D341Med (cell line): Measurements from ENCODE around the gene NTF3.

Source experiments
- DNase-seq: peaks from one replicate; pipeline ENCODE4 v3.0.0; 2012; ENCODE audit warnings: low spot score

Gene NTF3

GRCh38 chr12:5433081-5433844 is 1.4 kb downstream of the NTF3 start:
- peak; percentile 57 for DNase-seq

GRCh38 chr12:5433845-5434646 is 2.1 kb downstream of the NTF3 start:
- no peak for DNase-seq

- DNase-seq = no peak
Observed at GRCh38 chr12:5434647-5435560, 3.0 kb downstream of the NTF3 start.

GRCh38 chr12:5437182-5437583 is 5.3 kb downstream of the NTF3 start:
- DNase-seq = no peak

GRCh38 chr12:5437589-5437988 is 5.7 kb downstream of the NTF3 start:
- peak; percentile 1 for DNase-seq

- peak; percentile 1 for DNase-seq
Observed at GRCh38 chr12:5438671-5439200, 6.8 kb downstream of the NTF3 start.

- DNase-seq = no peak
Observed at GRCh38 chr12:5439371-5439771, 7.5 kb downstream of the NTF3 start.

- DNase-seq = no peak
Observed at GRCh38 chr12:5439788-5440300, 7.9 kb downstream of the NTF3 start.

- DNase-seq = no peak
Observed at GRCh38 chr12:5440978-5441377, 9.1 kb downstream of the NTF3 start.

GRCh38 chr12:5441497-5442236 is 9.8 kb downstream of the NTF3 start:
- no peak for DNase-seq

- DNase-seq = no peak
Observed at GRCh38 chr12:5442251-5443006, 10.5 kb downstream of the NTF3 start.

GRCh38 chr12:5444520-5444919 is 12.6 kb downstream of the NTF3 start:
- DNase-seq = no peak

GRCh38 chr12:5447320-5447719 is 15.4 kb downstream of the NTF3 start:
- DNase-seq = no peak

GRCh38 chr12:5451251-5451650 is 19.3 kb downstream of the NTF3 start:
- no peak for DNase-seq

- DNase-seq = no peak
Observed at GRCh38 chr12:5452569-5452968, 20.7 kb downstream of the NTF3 start.

GRCh38 chr12:5453466-5453865 is 21.6 kb downstream of the NTF3 start:
- no peak for DNase-seq

GRCh38 chr12:5455045-5455444 is 23.1 kb downstream of the NTF3 start:
- DNase-seq = no peak

GRCh38 chr12:5456030-5456429 is 24.1 kb downstream of the NTF3 start:
- no peak for DNase-seq

GRCh38 chr12:5456906-5457305 is 25.0 kb downstream of the NTF3 start:
- no peak for DNase-seq
